Spleen (tissue), 11 donors: ENCODE results near the gene MFSD2B. TPM values are rescaled to one million over a fixed set of nuclear protein-coding genes. Genes with fewer than 3 reads are reported as not detected.

Source experiments
- DNase-seq: peaks from one replicate; pipeline ENCODE4 v3.0.0-alpha.2; 2020
- H3K27ac ChIP-seq, 8 donors: fragments of 200-600 bp; sonication (generic) in 7 of 8; 1 replicate in 4 of 8; 2 replicates in 4 of 8; pipeline versions ENCODE4 v1.5.0 to v1.8.0; 2016 to 2021; ENCODE audit warnings: inconsistent platforms in 4 of 8, mild to moderate bottlenecking in 4 of 8, moderate library complexity in 1 of 8
- H3K27me3 ChIP-seq, 7 donors: fragments of 200-600 bp; sonication (generic) in 6 of 7; replicated peaks in 1 of 7; 1 replicate in 4 of 7; 2 replicates in 3 of 7; pipeline versions ENCODE4 v1.5.0 to v1.8.0; 2016 to 2021; ENCODE audit warnings: inconsistent platforms in 3 of 7, mild to moderate bottlenecking in 1 of 7
- H3K36me3 ChIP-seq, 6 donors: fragments of 200-600 bp; sonication (generic) in 5 of 6; 1 replicate in 4 of 6; 2 replicates in 2 of 6; pipeline versions ENCODE4 v1.5.0 to v1.8.0; 2016 to 2021; ENCODE audit warnings: inconsistent platforms in 2 of 6
- H3K4me1 ChIP-seq, 6 donors: fragments of 200-600 bp; sonication (generic) in 5 of 6; 1 replicate in 3 of 6; 2 replicates in 3 of 6; pipeline versions ENCODE4 v1.5.0 to v1.8.0; 2016 to 2021; ENCODE audit warnings: inconsistent platforms in 3 of 6
- H3K4me3 ChIP-seq, 8 donors: fragments of 200-600 bp; sonication (generic) in 7 of 8; 1 replicate in 4 of 8; 2 replicates in 4 of 8; pipeline versions ENCODE4 v1.5.0 to v1.8.0; 2016 to 2021; ENCODE audit warnings: inconsistent platforms in 4 of 8, mild to moderate bottlenecking in 4 of 8, moderate library complexity in 2 of 8
- H3K9me3 ChIP-seq, 8 donors: fragments of 200-600 bp; sonication (generic) in 7 of 8; 1 replicate in 4 of 8; 2 replicates in 4 of 8; pipeline versions ENCODE4 v1.5.0 to v1.8.0; 2016 to 2021; ENCODE audit warnings: inconsistent platforms in 4 of 8
- CTCF ChIP-seq, 11 experiments: fragments of 200-600 bp in 7 of 11; fragments of 450-650 bp in 4 of 11; sonication (generic) in 4 of 11; IDR thresholded peaks in 8 of 11; conservative IDR thresholded peaks in 3 of 11; 1 replicate in 7 of 11; 2 replicates in 4 of 11; pipeline versions ENCODE4 v1.4.0 to v1.8.0; 2016 to 2021; ENCODE audit warnings: antibody characterized with exemption in 11 of 11, inconsistent platforms in 4 of 11, mild to moderate bottlenecking in 1 of 11
- POLR2A ChIP-seq, 3 donors: fragments of 450-650 bp; IDR thresholded peaks; one replicate each; pipeline ENCODE4 v1.5.1; 2017; ENCODE audit warnings: antibody characterized with exemption in 3 of 3, mild to moderate bottlenecking in 1 of 3
- POLR2AphosphoS5 ChIP-seq, 3 donors: sonication (generic); formaldehyde crosslinking; IDR thresholded peaks; one replicate each; pipeline ENCODE4 v1.5.1; 2017; ENCODE audit warnings: antibody characterized with exemption in 3 of 3
- WGBS, 5 donors: extraction: QIAGEN DNeasy Blood & Tissue Kit in 3 of 5; methylation state at CpG; one replicate each; pipeline versions ENCODE4 v1.1.5 to v1.1.7; 2013 to 2018; 5-methylcytosine and 5-hydroxymethylcytosine counted together
- intact Hi-C: fragments of 100-400 bp; cut with DNase I; formaldehyde crosslinking; loops from one replicate; pipeline ENCODE4 v1.15.0; 2023; ENCODE audit warnings: low total_unique reads
- polyA plus RNA-seq, 3 donors: library from polyadenylated mRNA; stranded (reverse); fragments of 200-250 nt; gene quantifications; one replicate each; pipeline ENCODE4 v1.2.1, GENCODE V29; 2013
- small RNA-seq, 4 donors: library from RNA; depleted of rRNA; stranded (forward); fragments of <200 nt; gene quantifications; one replicate each; pipeline ENCODE3, GENCODE V24; 2016
- total RNA-seq, 7 donors: library from RNA; depleted of rRNA in 3 of 7; stranded (reverse); fragments of >200 nt in 3 of 7; fragmentation: NEBNext Ultra II Directional in 4 of 7; extraction: Animal tissue kit (Norgen Biotek cat#: 25700) in 4 of 7; gene quantifications; one replicate each; pipeline versions ENCODE4 v1.1.0 to v1.2.1, GENCODE V29; 2016 to 2021
- donor health status: healthy with polysubstance abuse.
- donor health status: DM: no; HTN: no; CAD: no; lungs with moderate emphysema.
- donor health status: DM: no; HTN: no; CAD: no.
- donor health status: Bipolar disorder and iron deficiency.
- donor health status: healthy.
- donor health status: DM: no; HTN: no; CAD: no.
- donor health status: DM: yes; HTN: yes; CAD: no.

Gene MFSD2B
- total and polyA plus RNA-seq, 10 donors, result 0.09 to 3.1 (median 0.52) TPM

- no peak overlapping the region for H3K27ac ChIP-seq
- no peaks in the 10 kb centered on the region for H3K9me3 ChIP-seq
- H3K27me3 ChIP-seq, result no peaks in the 10 kb centered on the region
- WGBS, 5 donors, result 80 to 98% (median 91%) methylated on average over 4 of the region's 4 CpGs
- TF ChIP-seq CTCF (IDR thresholded peaks at IDR 0.05 in 8 of 11, conservative IDR thresholded peaks at IDR 0.05 in 3 of 11) (no peak), POLR2A (IDR thresholded peaks at IDR 0.05) (no peak), POLR2AphosphoS5 (IDR thresholded peaks at IDR 0.05) (no peak)
- peaks cover 0 to 72% (median 51%) of the 10 kb centered on the region in 6 donors for H3K36me3 ChIP-seq
- DNase-seq, result no peak
- intact Hi-C loops, result no loop called here
- H3K4me3 ChIP-seq, result no peak overlapping the region
- peaks cover 5 to 58% (median 28%) of the 10 kb centered on the region in 6 donors for H3K4me1 ChIP-seq
Observed at GRCh38 chr2:24072259-24072658, 62.4 kb downstream of the MFSD2B start.

GRCh38 chr2:24073816-24074215 lies 63.9 kb downstream of the MFSD2B start:
- no peak overlapping the region for H3K4me3 ChIP-seq
- TF ChIP-seq CTCF (IDR thresholded peaks at IDR 0.05 in 8 of 11, conservative IDR thresholded peaks at IDR 0.05 in 3 of 11), result no peak
- TF ChIP-seq POLR2AphosphoS5 (IDR thresholded peaks at IDR 0.05), result no peak
- no peak for TF ChIP-seq POLR2A (IDR thresholded peaks at IDR 0.05)
- no peaks in the 10 kb centered on the region for H3K27me3 ChIP-seq
- peaks cover 11 to 71% (median 37%) of the 10 kb centered on the region in 6 donors for H3K4me1 ChIP-seq
- H3K9me3 ChIP-seq, result no peaks in the 10 kb centered on the region
- H3K36me3 ChIP-seq, result peaks cover 0 to 58% (median 36%) of the 10 kb centered on the region in 6 donors
- WGBS, 5 donors, result 81 to 90% (median 85%) methylated on average over 6 of the region's 6 CpGs
- no peak overlapping the region for H3K27ac ChIP-seq
- intact Hi-C loops, result no loop called here
- no peak for DNase-seq

- Histone ChIP-seq H3K36me3 (peaks cover 0 to 58% (median 28%) of the 10 kb centered on the region in 6 donors), H3K27me3 (no peaks in the 10 kb centered on the region), H3K9me3 (no peaks in the 10 kb centered on the region), H3K4me3 (peak overlapping the region; percentile 54 to 86 (median 70)), H3K27ac (peak overlapping the region in 7 of 8 donors; percentile 90 to 98 (median 95)), H3K4me1 (peaks cover 11 to 60% (median 37%) of the 10 kb centered on the region in 6 donors)
- 67 to 74% (median 69%) methylated on average over 5 of the region's 5 CpGs for WGBS, 5 donors
- intact Hi-C loops, result no loop called here
- TF ChIP-seq CTCF (IDR thresholded peaks at IDR 0.05 in 8 of 11, conservative IDR thresholded peaks at IDR 0.05 in 3 of 11), result no peak
- no peak for TF ChIP-seq POLR2AphosphoS5 (IDR thresholded peaks at IDR 0.05)
- TF ChIP-seq POLR2A (IDR thresholded peaks at IDR 0.05), result no peak
- DNase-seq, result no peak
Observed at GRCh38 chr2:24075259-24075658, 65.4 kb downstream of the MFSD2B start.

Small RNA genes lying within 50 kb of the gene (small RNA-seq; reads per million reads assigned to genes)
- gene RN7SL610P (0 reads per million in 4 donors), gene RNU6-370P (0 reads per million in 4 donors)

Other genes with a start within 250 kb of the MFSD2B start
- 10 to 100 TPM; 33.4 to 61.2 (median 37.9) TPM for gene ATAD2B, start 83.0 kb upstream of the MFSD2B start, total RNA-seq
- gene ATAD2B, start 83.0 kb upstream of the MFSD2B start, polyA plus RNA-seq, result 1 to 10 TPM; 4.4 to 4.8 (median 4.5) TPM
- 10 to 100 TPM in 1 of 7 donors, 1 to 10 TPM in 6; 8.2 to 12.4 (median 9.2) TPM for gene UBXN2A, start 69.6 kb upstream of the MFSD2B start, total RNA-seq
- 1 to 10 TPM; 4.3 to 6.6 (median 4.4) TPM for gene UBXN2A, start 69.6 kb upstream of the MFSD2B start, polyA plus RNA-seq
- 10 to 100 TPM in 4 of 7 donors, 1 to 10 TPM in 3; 7.0 to 13.1 (median 10.5) TPM for gene WDCP, start 37.3 kb downstream of the MFSD2B start, total RNA-seq
- 1 to 10 TPM; 2.9 to 4.1 (median 3.9) TPM for gene WDCP, start 37.3 kb downstream of the MFSD2B start, polyA plus RNA-seq
- gene FKBP1B, start 39.7 kb downstream of the MFSD2B start, total RNA-seq, result 1 to 10 TPM; 2.4 to 5.1 (median 3.8) TPM
- 1 to 10 TPM; 2.6 to 3.9 (median 3.3) TPM for gene FKBP1B, start 39.7 kb downstream of the MFSD2B start, polyA plus RNA-seq
- gene SF3B6, start 66.2 kb downstream of the MFSD2B start, total RNA-seq, result 10 to 100 TPM; 47.2 to 71.1 (median 55.4) TPM
- 100 to 1,000 TPM in 2 of 3 donors, 10 to 100 TPM in 1; 67.5 to 114 (median 107) TPM for gene SF3B6, start 66.2 kb downstream of the MFSD2B start, polyA plus RNA-seq
- gene TP53I3, start 74.7 kb downstream of the MFSD2B start, total RNA-seq, result 10 to 100 TPM in 2 of 7 donors, 1 to 10 TPM in 5; 7.1 to 16.4 (median 8.8) TPM
- 10 to 100 TPM; 12.0 to 17.6 (median 12.3) TPM for gene TP53I3, start 74.7 kb downstream of the MFSD2B start, polyA plus RNA-seq
- gene PFN4, start 113.2 kb downstream of the MFSD2B start, total RNA-seq, result 1 to 10 TPM in 1 of 7 donors, under 1 TPM in 2, not detected in 4; 0.60 to 1.2 (median 0.89) TPM
- gene PFN4, start 113.2 kb downstream of the MFSD2B start, polyA plus RNA-seq, result 1 to 10 TPM in 1 of 3 donors, under 1 TPM in 2; 0.35 to 1.3 (median 0.55) TPM
- 10 to 100 TPM; 18.7 to 37.7 (median 32.4) TPM for gene FAM228B, start 113.4 kb downstream of the MFSD2B start, total RNA-seq
- 10 to 100 TPM; 12.8 to 26.5 (median 17.0) TPM for gene FAM228B, start 113.4 kb downstream of the MFSD2B start, polyA plus RNA-seq
- 1 to 10 TPM in 4 of 7 donors, under 1 TPM in 3; 0.27 to 1.9 (median 1.2) TPM for gene FAM228A, start 165.0 kb downstream of the MFSD2B start, total RNA-seq
- gene FAM228A, start 165.0 kb downstream of the MFSD2B start, polyA plus RNA-seq, result under 1 TPM; 0.21 to 0.80 (median 0.26) TPM